Astrocyte of the spinal cord (primary cell): ENCODE results near the gene SMAD6.

Experiments
- DNase-seq: peaks from one replicate; pipeline ENCODE4 v3.0.0; 2011; ENCODE audit warnings: low read depth, low spot score
- H3K4me3 ChIP-seq: 2 replicates; pipeline ENCODE4 v1.5.1; 2011; ENCODE audit warnings: low read depth, mild to moderate bottlenecking, low read length, moderate library complexity
- in situ Hi-C: cut with HindIII; loops from 2 replicates; pipeline ENCODE4 v1.10.0; 2017; ENCODE audit warnings: low sequenced_read_pairs
- TF ChIP-seq, protein P1 (sequence below): IDR thresholded peaks from 2 replicates; pipeline ENCODE4 v1.5.1; 2012; ENCODE audit warnings: low read depth, mild to moderate bottlenecking, low read length, inconsistent platforms

The SMAD6 gene

DNA sequence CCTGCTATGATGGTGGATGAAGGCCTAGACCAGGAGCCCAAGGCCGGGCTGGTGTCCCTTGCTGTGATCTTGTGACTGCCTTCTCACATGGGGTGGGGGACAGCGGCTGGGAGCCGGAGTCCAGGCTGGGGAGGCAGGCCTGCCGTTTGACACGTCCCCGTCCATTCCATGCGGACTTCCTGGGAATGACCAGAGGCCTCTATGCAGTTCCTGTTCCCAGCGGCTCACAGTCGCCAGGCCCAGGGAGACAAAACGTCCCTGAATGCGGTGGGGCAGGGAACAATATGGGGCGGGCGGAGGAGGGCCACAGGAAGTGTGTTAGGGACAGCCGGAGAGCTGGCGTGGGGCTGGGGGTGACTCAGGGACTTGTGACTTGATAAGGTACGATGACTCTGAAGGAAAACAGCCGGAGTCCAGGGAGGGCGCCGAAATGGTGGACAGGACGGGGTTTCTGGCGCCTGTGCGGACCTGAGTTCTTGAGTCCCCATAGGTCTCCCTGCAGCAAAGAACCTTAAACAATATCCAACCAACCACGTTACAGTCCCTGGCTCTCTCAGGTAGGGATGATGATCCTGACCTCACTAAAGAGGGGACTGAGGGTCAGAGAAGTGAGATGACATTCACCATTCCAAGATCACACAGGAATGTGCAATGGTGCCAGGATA lies 40.5 kb upstream of the SMAD6 start:
- TF ChIP-seq, protein P1, sequence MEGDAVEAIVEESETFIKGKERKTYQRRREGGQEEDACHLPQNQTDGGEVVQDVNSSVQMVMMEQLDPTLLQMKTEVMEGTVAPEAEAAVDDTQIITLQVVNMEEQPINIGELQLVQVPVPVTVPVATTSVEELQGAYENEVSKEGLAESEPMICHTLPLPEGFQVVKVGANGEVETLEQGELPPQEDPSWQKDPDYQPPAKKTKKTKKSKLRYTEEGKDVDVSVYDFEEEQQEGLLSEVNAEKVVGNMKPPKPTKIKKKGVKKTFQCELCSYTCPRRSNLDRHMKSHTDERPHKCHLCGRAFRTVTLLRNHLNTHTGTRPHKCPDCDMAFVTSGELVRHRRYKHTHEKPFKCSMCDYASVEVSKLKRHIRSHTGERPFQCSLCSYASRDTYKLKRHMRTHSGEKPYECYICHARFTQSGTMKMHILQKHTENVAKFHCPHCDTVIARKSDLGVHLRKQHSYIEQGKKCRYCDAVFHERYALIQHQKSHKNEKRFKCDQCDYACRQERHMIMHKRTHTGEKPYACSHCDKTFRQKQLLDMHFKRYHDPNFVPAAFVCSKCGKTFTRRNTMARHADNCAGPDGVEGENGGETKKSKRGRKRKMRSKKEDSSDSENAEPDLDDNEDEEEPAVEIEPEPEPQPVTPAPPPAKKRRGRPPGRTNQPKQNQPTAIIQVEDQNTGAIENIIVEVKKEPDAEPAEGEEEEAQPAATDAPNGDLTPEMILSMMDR = no peak
- no peak for DNase-seq
- in situ Hi-C loops = no loop called here
- H3K4me3 ChIP-seq = no peak overlapping the region

DNA sequence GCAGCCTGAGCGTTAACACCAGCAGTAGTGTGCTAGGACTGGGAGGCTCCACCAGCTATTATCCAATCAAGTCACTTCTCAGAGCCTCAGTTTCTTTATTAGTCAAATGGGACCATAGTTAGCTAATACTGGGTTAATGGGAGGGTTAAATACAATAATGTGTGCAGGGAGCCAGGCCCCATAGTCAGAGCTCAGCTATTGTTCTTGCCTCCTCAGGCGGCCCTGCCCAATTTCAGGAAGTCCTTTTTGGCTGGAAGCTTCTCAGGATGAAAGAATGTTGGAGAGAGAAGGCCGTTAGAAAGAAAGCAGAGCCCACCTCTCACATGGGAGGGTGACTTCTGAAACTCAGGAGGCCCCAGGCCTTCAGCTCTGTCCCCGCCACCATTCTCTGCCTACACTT lies 39.5 kb upstream of the SMAD6 start:
- in situ Hi-C loops = no loop called here
- no peak overlapping the region for H3K4me3 ChIP-seq
- TF ChIP-seq, protein P1 = no peak
- DNase-seq = no peak

DNA sequence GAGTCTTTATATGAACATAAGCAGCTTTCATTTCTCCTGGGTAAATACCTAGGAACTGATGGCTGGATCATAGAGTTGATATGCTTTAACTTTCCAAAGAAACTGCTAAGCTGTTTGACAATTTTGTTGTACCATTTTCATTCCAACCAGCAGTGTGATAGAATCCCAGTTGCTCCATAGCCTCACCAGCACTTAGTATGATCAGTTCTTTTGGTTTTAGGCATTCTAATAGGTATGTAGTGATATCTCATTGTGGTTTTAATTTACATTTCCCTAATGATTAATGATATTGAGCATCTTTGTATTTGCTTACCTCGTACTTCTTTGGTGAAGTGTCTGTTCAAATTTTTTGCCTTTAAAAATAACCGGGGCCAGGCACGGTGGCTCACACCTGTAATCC lies 38.4 kb upstream of the SMAD6 start:
- H3K4me3 ChIP-seq = no peak overlapping the region
- TF ChIP-seq, protein P1 = no peak
- in situ Hi-C loops = no loop called here
- DNase-seq = no peak

DNA sequence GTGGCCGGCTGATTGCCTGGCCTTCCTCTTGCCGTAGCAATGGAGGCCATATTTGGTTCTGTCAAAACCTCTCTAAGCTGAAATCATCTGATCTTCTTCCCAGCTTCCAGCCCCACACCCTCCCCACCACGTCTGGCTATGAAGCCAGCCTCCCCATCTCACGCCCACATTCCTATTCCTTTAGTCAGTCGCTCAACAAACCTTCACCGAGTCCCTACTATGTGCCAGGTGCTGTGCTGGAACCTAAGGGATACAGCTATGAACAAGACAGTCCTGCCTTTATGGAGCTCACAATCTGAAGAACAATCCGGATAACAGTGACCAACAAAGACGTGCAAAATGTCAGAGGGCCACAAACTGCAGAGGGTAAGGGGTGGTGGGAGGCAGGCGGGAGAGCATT lies 31.9 kb upstream of the SMAD6 start:
- in situ Hi-C loops = no loop called here

DNA sequence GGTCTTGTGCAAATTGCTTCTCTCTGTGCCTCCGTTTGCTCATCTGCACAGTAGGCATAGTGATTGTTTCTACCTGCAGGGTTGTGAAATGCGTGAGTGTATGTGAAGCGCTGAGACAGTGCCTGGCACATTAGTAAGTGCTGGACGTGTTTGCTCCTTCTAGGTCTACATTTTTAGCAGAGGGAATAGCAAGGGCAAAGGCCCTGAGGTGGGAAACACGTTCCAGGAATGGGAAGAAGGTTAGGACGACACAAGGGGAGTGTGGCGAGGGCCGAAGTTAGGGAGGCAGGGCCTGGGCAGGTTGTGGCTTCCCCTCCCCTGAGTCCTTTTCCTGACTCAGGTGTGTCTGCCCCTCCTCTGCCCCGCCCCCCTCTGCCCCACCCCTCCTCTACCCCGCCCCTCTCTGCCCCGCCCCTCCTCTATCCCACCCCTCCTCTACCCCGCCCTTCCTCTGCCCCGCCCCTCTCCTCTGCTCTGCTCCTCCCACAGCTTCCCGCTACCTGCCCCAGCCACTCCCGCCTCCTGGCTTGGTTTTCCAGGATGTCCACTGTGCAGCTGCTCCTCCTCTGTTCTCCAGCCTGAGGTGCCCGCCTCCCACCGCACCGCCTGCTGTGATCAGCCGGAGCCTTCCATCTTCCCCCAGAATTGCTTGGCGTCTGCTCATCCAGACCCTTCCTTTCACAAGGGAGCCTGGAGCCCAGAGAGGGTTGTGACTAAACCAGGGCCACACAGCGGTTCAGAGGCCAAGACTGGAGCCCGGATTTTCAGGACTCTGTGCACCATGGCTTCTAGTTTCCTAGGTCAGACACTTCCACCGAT lies 31.1 kb upstream of the SMAD6 start:
- in situ Hi-C loops = no loop called here
- no peak for DNase-seq
- no peak overlapping the region for H3K4me3 ChIP-seq
- TF ChIP-seq, protein P1 = no peak

More for the DNA sequence above, 31.9 kb upstream of the SMAD6 start:
- H3K4me3 ChIP-seq = no peak overlapping the region
- DNase-seq = no peak
- TF ChIP-seq, protein P1 = no peak

DNA sequence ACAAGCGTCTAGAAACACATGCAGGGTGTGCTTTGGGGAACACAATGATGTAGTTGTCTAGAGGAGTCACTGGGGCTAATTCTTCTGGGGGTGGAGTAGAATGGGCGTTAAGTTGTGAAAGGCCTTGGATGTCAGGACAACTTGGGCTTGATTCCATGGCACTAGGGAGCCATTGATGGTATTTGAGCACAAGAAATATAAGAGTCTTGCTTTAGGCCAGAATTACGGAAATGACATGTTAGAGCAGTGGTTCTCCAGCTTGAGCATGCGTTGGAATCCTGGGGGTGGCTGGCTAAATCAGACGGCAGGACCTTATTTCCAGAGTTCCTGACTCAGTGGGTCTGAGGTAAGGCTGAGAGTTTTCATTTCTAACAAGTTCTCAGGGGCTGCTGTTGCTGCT lies 29.2 kb upstream of the SMAD6 start:
- TF ChIP-seq, protein P1 = no peak
- in situ Hi-C loops = no loop called here
- H3K4me3 ChIP-seq = no peak overlapping the region
- DNase-seq = no peak
